K562 (cell line): ENCODE data around the gene RNF115. TPM values are rescaled to one million over a fixed set of nuclear protein-coding genes. Genes with fewer than 3 reads are reported as not detected.

ENCODE experiments used
- BMI1 ChIP-seq: fragments of 150-350 bp; IDR thresholded peaks from 2 replicates; pipeline ENCODE4 v1.6.1; 2014; ENCODE audit warnings: low read length
- CREB3 ChIP-seq: fragments of 450-650 bp; conservative IDR thresholded peaks from 2 replicates; pipeline ENCODE4 v1.6.1; 2016; ENCODE audit warnings: missing genetic modification characterization, low read depth, mild to moderate bottlenecking, missing compliant biosample characterization, moderate library complexity
- E2F6 ChIP-seq, 2 experiments: IDR thresholded peaks; 2 replicates each; pipeline ENCODE4 v1.6.1; 2011; ENCODE audit warnings: borderline replicate concordance in 1 of 2, control low read depth in 1 of 2, low read depth in 1 of 2, low read length in 1 of 2, mild to moderate bottlenecking in 1 of 2, mixed read lengths in 1 of 2, moderate library complexity in 1 of 2; ENCODE audit not compliant: insufficient read depth in 1 of 2, insufficient read length in 1 of 2, poor library complexity in 1 of 2, severe bottlenecking in 1 of 2; ENCODE audit errors: extremely low read depth in 1 of 2
- FOSL1 ChIP-seq: fragments of 200-800 bp; sonication (Bioruptor generic); conservative IDR thresholded peaks from 2 replicates; pipeline ENCODE4 v1.6.1; 2016; ENCODE audit warnings: missing genetic modification characterization, missing compliant biosample characterization
- HNRNPLL ChIP-seq: fragments of 200-400 bp; formaldehyde crosslinking; IDR thresholded peaks from 2 replicates; pipeline ENCODE4 v1.6.1; 2017; ENCODE audit warnings: low read length, low read depth, mild to moderate bottlenecking; ENCODE audit not compliant: poor library complexity, severe bottlenecking
- JUND ChIP-seq, 2 experiments: IDR thresholded peaks; 2 replicates in 1 of 2; 3 replicates in 1 of 2; pipeline ENCODE4 v1.6.1; 2011; ENCODE audit warnings: borderline replicate concordance in 2 of 2, low read depth in 2 of 2, low read length in 2 of 2, improper control_type of control experiment in 1 of 2, missing biosample characterization in 1 of 2, missing genetic modification characterization in 1 of 2, missing genetic modification reagents in 1 of 2
- MED1 ChIP-seq: sonication (generic); formaldehyde crosslinking; IDR thresholded peaks from 2 replicates; pipeline ENCODE4 v1.8.1; 2023; ENCODE audit warnings: missing genetic modification reagents, borderline replicate concordance
- RBBP5 ChIP-seq: fragments of 200-600 bp; sonication (generic); IDR thresholded peaks from 2 replicates; pipeline ENCODE4 v1.6.1; 2012; ENCODE audit warnings: borderline replicate concordance, mild to moderate bottlenecking, low read length, control low read depth, inconsistent platforms; ENCODE audit not compliant: insufficient read depth, poor library complexity, severe bottlenecking
- SUPT5H ChIP-seq: fragments of 450-650 bp; IDR thresholded peaks from 2 replicates; pipeline ENCODE4 v1.6.1; 2016
- THAP12 ChIP-seq: fragments of 250-450 bp; sonication (Bioruptor Pico); IDR thresholded peaks from 2 replicates; pipeline ENCODE4 v1.9.0; 2021; ENCODE audit warnings: mild to moderate bottlenecking, inconsistent platforms
- USF1 ChIP-seq: sonication (generic); formaldehyde crosslinking; IDR thresholded peaks from 2 replicates; pipeline ENCODE4 v1.9.0; 2022; ENCODE audit warnings: mild to moderate bottlenecking, missing genetic modification reagents
- ZNF263 ChIP-seq: sonication (generic); formaldehyde crosslinking; IDR thresholded peaks from 2 replicates; pipeline ENCODE4 v1.8.0; 2022; ENCODE audit warnings: mild to moderate bottlenecking, missing genetic modification reagents, borderline replicate concordance
- polyA plus RNA-seq, 8 experiments: library from polyadenylated mRNA; depleted of rRNA in 4 of 8; stranded (reverse) in 5 of 8; unstranded in 3 of 8; fragments of >200 nt; fragmentation: Nextera tagmentation in 2 of 8; fragmentation: Illumina TruSeq in 1 of 8; extraction: Ambion mirVana in 2 of 8; extraction: Trizol in 1 of 8; gene quantifications; 2 replicates each; pipeline versions ENCODE4 v1.2.1 to v1.2.3, GENCODE V29; 2011 to 2014; ENCODE audit warnings: inconsistent platforms in 1 of 8, missing spikeins in 1 of 8
- total RNA-seq, 7 experiments: library from RNA; depleted of rRNA in 6 of 7; stranded (reverse); fragments of >200 nt in 6 of 7; fragmentation: Illumina TruSeq in 2 of 7; extraction: Trizol in 2 of 7; gene quantifications; 2 replicates each; pipeline versions ENCODE4 v1.2.1 to v1.2.3, GENCODE V29; 2011 to 2021; ENCODE audit warnings: low replicate concordance in 1 of 7
- TF ChIP-seq, protein P1 (sequence below): sonication (generic); formaldehyde crosslinking; IDR thresholded peaks from 2 replicates; pipeline ENCODE4 v1.8.1; 2023; ENCODE audit warnings: mild to moderate bottlenecking, missing genetic modification reagents, moderate library complexity

Gene RNF115
- total and polyA plus RNA-seq, 9 of the 15 experiments (the other 6 are each of a cell fraction or from before 2014, with no cell fraction given), result 1.9 to 14.3 (median 9.5) TPM

GRCh38 chr1:145859491-145860023 is 35.7 kb upstream of the RNF115 start (continued):
- TF ChIP-seq CREB3 (tag), result no peak
- TF ChIP-seq RBBP5, result peak; percentile 52
- peak; percentile 34 for TF ChIP-seq HNRNPLL
- peak; percentile 27; the same call in 1 of the 2 replicates for TF ChIP-seq USF1
- TF ChIP-seq ZNF263 (CRISPR knock-in tag), result 0 out of 2 replicates have a peak, but pooled peaks have one; percentile 12
- 0 out of 2 replicates have a peak, but pooled peaks have one; percentile 1 for TF ChIP-seq FOSL1 (tag)
- peak in 1 of 2 experiments; percentile 34 for TF ChIP-seq E2F6 (IDR thresholded peaks at IDR 0.05; ENCODE audit: borderline replicate concordance in 1 of 2, extremely low read depth in 1 of 2, insufficient read depth in 1 of 2, insufficient read length in 1 of 2, low read depth in 1 of 2, low read length in 1 of 2, poor library complexity in 1 of 2, severe bottlenecking in 1 of 2)
- TF ChIP-seq THAP12 (CRISPR knock-in tag), result peak; percentile 61; the same call in 1 of the 2 replicates
- peak; percentile 69; the same call in 1 of the 2 replicates for TF ChIP-seq SUPT5H
- TF ChIP-seq MED1 (CRISPR knock-in tag), result no peak
- TF ChIP-seq, protein P1, sequence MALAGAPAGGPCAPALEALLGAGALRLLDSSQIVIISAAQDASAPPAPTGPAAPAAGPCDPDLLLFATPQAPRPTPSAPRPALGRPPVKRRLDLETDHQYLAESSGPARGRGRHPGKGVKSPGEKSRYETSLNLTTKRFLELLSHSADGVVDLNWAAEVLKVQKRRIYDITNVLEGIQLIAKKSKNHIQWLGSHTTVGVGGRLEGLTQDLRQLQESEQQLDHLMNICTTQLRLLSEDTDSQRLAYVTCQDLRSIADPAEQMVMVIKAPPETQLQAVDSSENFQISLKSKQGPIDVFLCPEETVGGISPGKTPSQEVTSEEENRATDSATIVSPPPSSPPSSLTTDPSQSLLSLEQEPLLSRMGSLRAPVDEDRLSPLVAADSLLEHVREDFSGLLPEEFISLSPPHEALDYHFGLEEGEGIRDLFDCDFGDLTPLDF (CRISPR knock-in tag), result 0 out of 2 replicates have a peak, but pooled peaks have one; percentile 39
- no peak for TF ChIP-seq JUND (IDR thresholded peaks at IDR 0.05; ENCODE audit: borderline replicate concordance, low read depth, low read length)
- 0 out of 3 replicates have a peak, but pooled peaks have one; percentile 2 for TF ChIP-seq JUND (tag; IDR thresholded peaks at IDR 0.05; ENCODE audit: borderline replicate concordance, low read depth, low read length)
- no peak for TF ChIP-seq BMI1
